MCF 10A (cell line): ENCODE measurements around the gene TGM6. TPM values are rescaled to one million over a fixed set of nuclear protein-coding genes. Genes with fewer than 3 reads are reported as not detected.

Experiments used
- BruUV-seq: library from RNA; stranded (reverse); fragments of 400-500 nt; replicated peaks from 2 replicates; lab custom pipeline; 2021; lab: Mats Ljungman, UMichigan
- CTCF ChIA-PET: fragments of 300-600 bp; sonication (Branson Sonifier 250); formaldehyde crosslinking; extraction: SDS; loops from one replicate; lab custom pipeline; 2021; ENCODE audit warnings: antibody characterized with exemption, inconsistent platforms; lab: Yijun Ruan, JAX
- POLR2A ChIA-PET: fragments of 300-600, 350-650 bp; sonication (Branson Sonifier 250); formaldehyde crosslinking; extraction: SDS; loops from one replicate; lab custom pipeline; 2020; ENCODE audit warnings: antibody characterized with exemption, inconsistent platforms; lab: Yijun Ruan, JAX
- DNase-seq: peaks from one replicate; pipeline ENCODE4 v3.0.0-alpha.2; 2018; ENCODE audit not compliant: unreplicated experiment
- H3K27ac Mint-ChIP-seq: one replicate; pipeline ENCODE4 v1.8.0; 2022; ENCODE audit warnings: mild to moderate bottlenecking, low read depth, mixed read lengths; ENCODE audit not compliant: unreplicated experiment
- H3K27me3 Mint-ChIP-seq: one replicate; pipeline ENCODE4 v1.8.0; 2022; ENCODE audit warnings: mixed read lengths; ENCODE audit not compliant: insufficient read depth, unreplicated experiment
- H3K36me3 Mint-ChIP-seq: one replicate; pipeline ENCODE4 v1.8.0; 2022; ENCODE audit warnings: mild to moderate bottlenecking, moderate library complexity, mixed read lengths; ENCODE audit not compliant: insufficient read depth, unreplicated experiment
- H3K4me1 Mint-ChIP-seq: one replicate; pipeline ENCODE4 v1.8.0; 2022; ENCODE audit warnings: mixed read lengths; ENCODE audit not compliant: insufficient read depth, unreplicated experiment
- H3K4me3 Mint-ChIP-seq: one replicate; pipeline ENCODE4 v1.8.0; 2022; ENCODE audit warnings: mild to moderate bottlenecking, moderate library complexity, mixed read lengths; ENCODE audit not compliant: unreplicated experiment
- H3K9me3 Mint-ChIP-seq: one replicate; pipeline ENCODE4 v1.8.0; 2022; ENCODE audit warnings: mixed read lengths; ENCODE audit not compliant: unreplicated experiment
- CTCF ChIP-seq: fragments of 200-600 bp; IDR thresholded peaks from one replicate; pipeline ENCODE4 v1.8.0; 2022; ENCODE audit warnings: antibody characterized with exemption, mild to moderate bottlenecking; ENCODE audit not compliant: unreplicated experiment
- intact Hi-C: fragments of 100-400 bp; cut with micrococcal nuclease; formaldehyde crosslinking; loops from 2 replicates; pipeline ENCODE4 v1.14.1; 2022
- total RNA-seq: library from RNA; stranded (reverse); gene quantifications from 2 replicates; pipeline ENCODE4 v1.2.3, GENCODE V29; 2022

TGM6 gene
- total RNA-seq, 1 experiment from 2014 or later = not detected

GRCh38 chr20:2458919-2459499 lies 78.3 kb downstream of the TGM6 start:
- CTCF ChIA-PET = interaction anchor here (1.6 to 2.5 kb wide), 2 partner anchors 9 to 493 kb away, joined by 5 to 13 read pairs; no protein-coding TSS in a partner anchor
- H3K36me3 Mint-ChIP-seq = peaks cover 44% of the 10 kb centered on the region
- DNase-seq = no peak
- no peaks in the 10 kb centered on the region for H3K4me1 Mint-ChIP-seq
- no peak overlapping the region for H3K27ac Mint-ChIP-seq
- intact Hi-C loops = loop anchor here (10.0 kb wide), 2 partner anchors 54 to 494 kb away; no protein-coding TSS in a partner anchor
- H3K27me3 Mint-ChIP-seq = no peaks in the 10 kb centered on the region
- POLR2A ChIA-PET = interaction anchor here (0.9 to 3.4 kb wide), 2 partner anchors 10 to 247 kb away, joined by 3 to 28 read pairs; partner anchors contain the start of gene SNRPB
- no peaks in the 10 kb centered on the region for H3K9me3 Mint-ChIP-seq
- TF ChIP-seq CTCF = no peak
- H3K4me3 Mint-ChIP-seq = no peak overlapping the region
- no TSS peak for BruUV-seq

- TF ChIP-seq CTCF = no peak
- no peaks in the 10 kb centered on the region for H3K27me3 Mint-ChIP-seq
- POLR2A ChIA-PET = interaction anchor here (1.3 to 3.4 kb wide), 2 partner anchors 8 to 9 kb away, joined by 3 to 28 read pairs; partner anchors contain the start of gene SNRPB
- H3K9me3 Mint-ChIP-seq = no peaks in the 10 kb centered on the region
- TSS peak; percentile 1 for BruUV-seq
- H3K4me3 Mint-ChIP-seq = no peak overlapping the region
- DNase-seq = no peak
- H3K27ac Mint-ChIP-seq = no peak overlapping the region
- no peaks in the 10 kb centered on the region for H3K4me1 Mint-ChIP-seq
- intact Hi-C loops = loop anchor here (10.0 kb wide), 2 partner anchors 55 to 495 kb away; no protein-coding TSS in a partner anchor
- H3K36me3 Mint-ChIP-seq = peaks cover 55% of the 10 kb centered on the region
- CTCF ChIA-PET = interaction anchor here (1.6 to 1.8 kb wide), 3 partner anchors 8 to 494 kb away, joined by 5 to 13 read pairs (median 9); no protein-coding TSS in a partner anchor
Measured at GRCh38 chr20:2459981-2460751, 79.5 kb downstream of the TGM6 start.

GRCh38 chr20:2460752-2461424 lies 80.2 kb downstream of the TGM6 start:
- ChIA-PET POLR2A (interaction anchor here (0.6 to 3.4 kb wide), 3 partner anchors 8 to 720 kb away, joined by 3 to 28 read pairs (median 3); partner anchors contain the start of gene SNRPB), CTCF (interaction anchor here (1.7 to 1.8 kb wide), 2 partner anchors 9 to 254 kb away, joined by 9 to 13 read pairs; no protein-coding TSS in a partner anchor)
- BruUV-seq = no TSS peak
- Mint-ChIP-seq H3K27me3 (no peaks in the 10 kb centered on the region), H3K4me1 (no peaks in the 10 kb centered on the region), H3K36me3 (peaks cover 63% of the 10 kb centered on the region), H3K9me3 (no peaks in the 10 kb centered on the region), H3K4me3 (no peak overlapping the region), H3K27ac (no peak overlapping the region)
- intact Hi-C loops = no loop called here
- no peak for TF ChIP-seq CTCF
- no peak for DNase-seq
